Stimulated activated CD4-positive, alpha-beta T cell treated with anti-CD3 and anti-CD28 coated beads, Interleukin-4, amount 100 ng/mL, for 24 hours (primary cell): ENCODE data around the gene HPCAL1.
A peak's percentile ranks its signal among the peaks of the same experiment; 100 is the strongest.

Experiments used
- DNase-seq: peaks from one replicate; pipeline ENCODE4 v3.0.0-alpha.2; 2020

HPCAL1 gene

GRCh38 chr2:10325278-10326145 is 22.8 kb downstream of the HPCAL1 start:
- DNase-seq: no peak

DNA sequence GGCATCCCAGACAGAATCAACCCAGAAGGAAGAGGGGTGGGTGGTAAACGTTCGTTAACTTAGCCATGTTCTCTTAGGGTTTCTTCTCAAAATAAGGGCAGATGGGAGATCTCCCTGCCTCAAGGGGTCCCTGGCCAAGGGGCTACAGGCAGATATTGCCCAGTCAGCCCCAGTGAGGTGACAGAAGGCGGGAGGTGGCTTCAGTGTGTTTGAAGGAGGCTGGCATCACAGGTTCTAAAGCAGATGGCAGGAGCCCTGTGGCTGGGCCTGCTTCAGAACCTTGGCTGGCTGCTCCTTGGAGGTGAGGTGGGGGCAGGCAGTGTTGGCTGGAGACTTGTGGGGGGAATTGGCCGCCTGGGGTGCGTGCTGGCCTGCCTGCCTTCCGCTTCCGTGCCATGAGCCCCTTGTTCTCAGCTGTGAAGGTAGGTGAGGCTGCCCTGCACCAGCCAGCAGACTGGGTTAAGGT is 23.5 kb downstream of the HPCAL1 start:
- no peak for DNase-seq

DNA sequence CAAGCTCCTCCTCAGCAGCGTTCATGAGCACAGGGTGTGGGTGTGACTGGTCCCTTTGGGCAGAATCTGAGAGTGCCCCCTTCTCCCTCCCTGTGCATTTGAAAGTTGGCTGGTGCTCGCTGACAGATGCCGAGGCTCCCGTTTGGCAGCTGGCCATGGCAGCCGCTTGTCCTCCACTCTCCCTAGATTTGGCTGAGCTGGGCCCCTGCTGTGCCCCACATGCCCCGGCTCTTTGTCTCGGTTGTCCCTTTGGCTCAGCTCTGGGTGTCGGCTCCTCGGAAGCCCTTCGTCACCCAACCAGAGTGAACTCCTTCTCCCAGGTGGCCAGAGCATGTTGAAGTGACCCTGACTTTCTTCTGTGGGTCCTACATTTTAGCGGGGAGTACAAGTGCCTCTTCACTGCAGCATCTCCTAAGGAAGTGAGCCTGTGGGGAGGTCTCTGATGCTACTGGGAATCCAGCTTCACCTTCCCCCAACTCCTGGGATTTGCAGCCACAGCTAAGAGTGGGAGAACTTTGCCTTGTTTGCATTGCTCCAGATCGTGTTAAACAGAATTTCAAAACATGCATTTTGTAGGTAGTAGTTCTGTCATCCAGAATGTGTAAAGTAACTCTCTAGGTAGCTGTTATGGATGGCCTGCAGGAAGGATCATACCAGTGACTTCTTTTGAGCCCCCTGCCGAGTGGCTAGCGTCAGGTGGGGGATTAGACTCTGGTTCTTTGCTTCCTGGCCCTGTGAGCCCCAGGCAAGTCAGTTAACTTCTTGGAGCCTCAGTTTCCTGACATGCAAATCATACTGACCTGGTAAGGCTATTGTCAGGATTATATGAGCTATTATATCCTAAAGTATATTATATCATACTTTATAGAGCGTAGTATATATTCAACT is 24.2 kb downstream of the HPCAL1 start:
- no peak for DNase-seq

DNA sequence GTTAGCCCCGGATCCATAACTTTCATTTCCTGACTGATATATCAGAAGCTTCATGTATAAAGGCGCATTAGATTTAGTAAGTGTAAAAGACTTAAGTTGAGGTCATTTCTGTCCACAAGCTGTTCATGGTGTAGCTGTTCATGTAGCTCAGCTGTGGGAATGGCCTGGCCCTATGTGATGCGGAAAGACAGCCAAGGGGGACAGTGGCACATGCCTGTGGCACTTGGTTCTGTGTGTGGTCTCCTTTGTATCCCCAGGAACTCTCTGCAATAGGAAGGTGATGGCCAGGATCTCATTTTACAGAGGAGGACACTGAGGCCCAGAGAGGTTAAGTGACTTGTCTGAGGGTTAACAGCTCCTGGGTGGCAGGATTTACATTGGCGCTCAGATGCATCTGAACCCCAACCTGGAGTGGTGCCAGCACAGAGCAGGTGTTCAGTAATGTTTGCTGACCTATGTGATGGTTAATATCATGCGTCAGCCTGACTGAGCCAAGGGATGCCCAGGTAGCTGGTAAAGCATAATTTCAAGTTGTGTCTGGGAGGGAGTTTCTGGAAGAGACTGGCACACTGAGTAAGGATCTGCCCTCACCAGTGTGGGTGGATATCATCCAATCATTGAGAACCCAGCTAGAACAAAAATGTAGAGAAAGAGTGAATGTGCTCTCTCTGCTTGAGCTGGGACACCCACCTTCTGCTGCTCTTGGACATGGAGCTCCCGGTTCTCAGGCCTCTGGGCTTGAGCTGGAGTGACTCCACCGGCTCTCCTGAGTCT is 25.4 kb downstream of the HPCAL1 start:
- DNase-seq: no peak

GRCh38 chr2:10328670-10329579 is 26.2 kb downstream of the HPCAL1 start:
- no peak for DNase-seq

DNA sequence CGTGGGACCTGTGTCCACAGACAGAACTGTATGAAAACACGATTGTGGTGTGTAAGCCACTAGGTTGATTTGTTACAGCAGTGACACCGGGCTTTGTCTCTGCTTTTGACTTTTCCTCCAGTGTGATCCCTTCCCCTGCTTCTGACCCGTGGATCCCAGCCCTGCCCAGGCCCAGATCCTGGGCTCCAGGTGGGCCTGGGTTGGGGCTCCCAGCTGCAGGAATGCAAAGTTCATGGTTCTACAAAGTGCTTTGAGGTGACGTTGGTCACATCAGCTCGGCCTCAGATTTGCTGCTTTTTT is 26.8 kb downstream of the HPCAL1 start:
- DNase-seq: no peak

- DNase-seq: peak; percentile 26
Measured at GRCh38 chr2:10329880-10330699, 27.4 kb downstream of the HPCAL1 start.

GRCh38 chr2:10330700-10331026 is 28.0 kb downstream of the HPCAL1 start:
- no peak for DNase-seq

DNA sequence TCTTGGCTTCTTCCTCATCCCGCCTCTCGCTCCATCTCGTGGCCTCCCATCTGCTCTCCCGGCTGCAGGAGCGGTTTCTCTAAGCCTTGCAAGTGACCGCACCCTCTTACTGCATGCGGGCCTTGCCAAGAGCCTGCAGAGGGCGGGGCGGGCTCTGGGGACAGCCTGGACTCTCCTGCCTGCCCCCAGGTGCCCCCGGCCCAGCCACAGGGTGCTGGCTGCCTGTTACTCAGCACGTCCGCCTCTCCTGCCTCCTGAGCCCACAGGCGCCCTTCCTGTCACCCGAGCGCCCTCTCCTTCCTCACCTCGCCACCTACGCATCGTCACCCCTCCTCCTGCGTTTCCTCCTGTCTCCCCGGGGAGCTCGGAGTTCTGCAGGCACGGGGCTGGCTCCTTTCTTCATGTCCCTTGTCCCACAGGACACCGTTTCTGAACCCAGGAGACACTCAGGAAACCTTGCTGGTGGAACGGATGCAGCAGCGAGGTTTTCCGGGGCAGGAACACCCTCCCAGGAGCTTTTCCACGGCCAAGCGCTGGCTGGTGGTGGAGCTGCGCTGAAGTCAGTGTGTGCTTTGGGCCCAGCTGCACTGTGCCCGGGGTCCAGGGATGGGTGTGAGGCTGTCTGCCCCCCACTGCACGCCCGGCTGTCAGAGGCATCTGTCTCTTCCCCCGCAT is 28.5 kb downstream of the HPCAL1 start:
- DNase-seq: peak; percentile 71

- peak; percentile 68 for DNase-seq
Measured at GRCh38 chr2:10331702-10332401, 29.1 kb downstream of the HPCAL1 start.

- DNase-seq: peak; percentile 39
Measured at GRCh38 chr2:10332402-10333246, 29.9 kb downstream of the HPCAL1 start.

- DNase-seq: no peak
Measured at GRCh38 chr2:10333247-10333613, 30.5 kb downstream of the HPCAL1 start.

DNA sequence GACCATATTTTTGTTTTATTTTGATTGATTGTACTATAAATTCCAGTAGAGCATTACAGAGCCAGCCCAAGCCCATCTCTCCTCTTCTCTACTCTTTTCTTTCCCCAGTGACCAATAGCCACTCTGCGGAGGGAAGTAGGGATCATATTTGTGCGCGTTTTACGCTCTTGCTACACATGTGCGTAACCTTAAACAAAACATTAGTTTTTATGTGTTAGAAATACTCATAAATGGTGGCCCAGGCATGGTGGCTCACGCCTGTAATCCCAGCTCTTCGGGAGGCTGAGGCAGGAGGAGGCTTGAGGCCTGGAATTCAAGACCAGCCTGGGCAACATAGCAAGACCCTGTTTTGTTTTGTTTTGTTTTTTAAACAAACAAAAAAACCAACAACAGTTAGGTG is 31.3 kb downstream of the HPCAL1 start:
- no peak for DNase-seq

DNA sequence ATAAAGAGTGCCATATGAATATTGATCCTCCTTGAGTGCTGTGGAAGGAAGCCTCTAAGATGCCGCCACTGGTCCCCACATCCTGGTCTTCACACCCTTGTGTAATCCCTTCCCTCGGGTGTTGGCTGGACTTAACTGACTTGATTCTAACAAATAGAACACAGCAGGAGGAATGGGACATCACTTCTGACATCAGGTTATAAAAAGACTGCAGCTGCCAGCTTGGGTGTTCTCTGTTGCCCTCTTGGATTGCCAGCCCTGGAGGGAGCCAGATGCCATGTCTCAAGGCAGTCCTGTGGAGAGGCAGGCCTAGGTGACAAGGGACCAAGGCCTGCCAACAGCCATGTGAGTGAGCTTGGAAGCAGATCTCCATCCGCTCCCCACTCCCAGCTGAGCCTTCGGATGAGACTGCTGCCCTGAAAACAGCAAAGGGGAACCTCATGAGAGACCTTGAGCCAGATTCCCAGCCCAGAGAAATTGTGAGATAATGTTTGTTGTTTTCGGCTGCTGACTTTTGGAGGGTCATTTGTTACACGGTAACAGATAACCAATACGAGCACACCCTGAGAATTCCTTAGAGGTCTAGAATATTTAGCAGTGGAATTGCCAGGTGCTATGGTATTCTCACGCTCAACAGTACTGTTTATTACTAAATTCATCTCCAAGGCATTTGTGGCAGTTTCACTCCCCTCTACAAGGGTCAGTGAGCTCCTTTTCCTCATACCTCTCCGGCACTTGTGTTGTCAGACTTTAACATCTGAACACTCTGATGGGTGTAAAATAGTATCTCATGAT is 32.5 kb downstream of the HPCAL1 start:
- no peak for DNase-seq

- no peak for DNase-seq
Measured at GRCh38 chr2:10336283-10336682, 33.6 kb downstream of the HPCAL1 start.

DNA sequence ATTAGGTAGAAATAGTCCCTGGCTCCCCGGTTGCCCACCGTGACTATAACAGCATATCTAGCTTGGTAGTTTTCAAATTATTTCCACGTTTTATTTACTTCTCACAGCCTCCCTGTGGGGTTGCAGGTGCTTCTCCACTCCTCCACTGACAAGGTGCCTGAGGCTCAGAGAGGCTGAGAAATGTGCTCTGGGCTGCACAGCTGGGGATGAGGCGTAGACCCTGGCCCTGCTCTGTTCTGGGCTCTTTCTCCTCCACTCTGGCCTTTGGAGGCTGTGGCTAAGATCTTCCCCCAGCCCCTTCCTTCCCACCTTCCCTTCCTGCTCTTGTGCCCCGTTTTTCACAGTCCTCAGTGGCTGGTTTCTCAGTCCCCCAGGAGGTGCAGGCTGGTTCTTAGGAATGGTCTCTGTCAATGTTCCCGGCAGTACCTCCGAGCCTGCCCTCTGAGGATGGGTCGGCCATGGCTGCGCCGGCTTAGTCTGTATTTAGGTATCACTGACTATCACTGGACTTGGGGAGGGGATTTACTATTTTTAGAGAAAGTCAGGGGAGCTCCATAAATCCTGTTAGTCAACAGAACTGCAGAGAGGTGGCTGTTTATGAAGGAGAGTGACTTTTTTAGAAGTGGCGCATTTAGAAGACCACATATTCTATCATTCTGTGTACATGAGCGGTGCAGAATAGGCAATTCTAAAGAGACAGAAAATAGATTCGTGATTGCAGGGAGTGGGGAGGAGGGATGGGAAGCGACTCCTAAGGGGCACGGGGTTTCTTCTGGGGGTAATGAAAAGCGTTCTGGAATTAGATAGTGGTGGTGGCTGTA is 35.0 kb downstream of the HPCAL1 start:
- no peak for DNase-seq
